ENCODE data around the gene LGALS3BP. TPM values are rescaled to one million over a fixed set of nuclear protein-coding genes. Genes with fewer than 3 reads are reported as not detected.

Gene LGALS3BP
- total RNA-seq, 1 experiment from 2014 or later = 524 TPM

- no peak for DNase-seq (ENCODE audit: low read depth)
These were observed 34.5 kb upstream of the LGALS3BP start for GRCh38 chr17:79014158-79014758.

DNA sequence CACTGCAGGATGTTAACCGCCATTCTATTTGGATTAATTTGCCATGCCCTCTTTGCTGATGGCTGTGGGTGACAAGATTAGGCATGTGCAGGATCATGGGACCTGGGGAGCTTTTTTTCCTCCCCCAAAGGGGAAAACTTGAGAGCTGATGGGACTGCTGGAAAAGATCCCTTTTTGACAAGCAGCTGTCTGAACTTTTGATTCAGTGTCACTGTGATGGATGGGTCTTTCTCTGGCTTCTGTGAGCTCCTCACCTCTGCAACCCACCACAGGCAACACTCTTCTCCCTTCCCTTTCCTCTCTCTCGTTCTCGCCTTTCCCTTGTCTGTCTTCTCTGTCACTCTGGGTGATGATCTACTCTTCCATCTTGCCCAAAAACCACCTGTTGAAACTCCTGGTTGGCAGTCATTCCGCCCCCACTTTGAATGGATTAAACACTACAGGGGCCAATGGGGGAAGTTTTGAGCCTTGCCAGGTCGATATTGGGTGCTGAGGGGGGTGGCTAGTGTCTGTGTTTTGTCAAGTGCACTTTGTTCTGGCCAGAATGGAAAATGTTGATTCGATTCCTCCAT, 32.9 kb upstream of the LGALS3BP start:
- no peak for DNase-seq (ENCODE audit: low read depth)

GRCh38 chr17:79011451-79012147, 31.9 kb upstream of the LGALS3BP start:
- DNase-seq (ENCODE audit: low read depth) = peak; percentile 63

GRCh38 chr17:79010304-79010646, 30.6 kb upstream of the LGALS3BP start:
- no peak for DNase-seq (ENCODE audit: low read depth)

DNA sequence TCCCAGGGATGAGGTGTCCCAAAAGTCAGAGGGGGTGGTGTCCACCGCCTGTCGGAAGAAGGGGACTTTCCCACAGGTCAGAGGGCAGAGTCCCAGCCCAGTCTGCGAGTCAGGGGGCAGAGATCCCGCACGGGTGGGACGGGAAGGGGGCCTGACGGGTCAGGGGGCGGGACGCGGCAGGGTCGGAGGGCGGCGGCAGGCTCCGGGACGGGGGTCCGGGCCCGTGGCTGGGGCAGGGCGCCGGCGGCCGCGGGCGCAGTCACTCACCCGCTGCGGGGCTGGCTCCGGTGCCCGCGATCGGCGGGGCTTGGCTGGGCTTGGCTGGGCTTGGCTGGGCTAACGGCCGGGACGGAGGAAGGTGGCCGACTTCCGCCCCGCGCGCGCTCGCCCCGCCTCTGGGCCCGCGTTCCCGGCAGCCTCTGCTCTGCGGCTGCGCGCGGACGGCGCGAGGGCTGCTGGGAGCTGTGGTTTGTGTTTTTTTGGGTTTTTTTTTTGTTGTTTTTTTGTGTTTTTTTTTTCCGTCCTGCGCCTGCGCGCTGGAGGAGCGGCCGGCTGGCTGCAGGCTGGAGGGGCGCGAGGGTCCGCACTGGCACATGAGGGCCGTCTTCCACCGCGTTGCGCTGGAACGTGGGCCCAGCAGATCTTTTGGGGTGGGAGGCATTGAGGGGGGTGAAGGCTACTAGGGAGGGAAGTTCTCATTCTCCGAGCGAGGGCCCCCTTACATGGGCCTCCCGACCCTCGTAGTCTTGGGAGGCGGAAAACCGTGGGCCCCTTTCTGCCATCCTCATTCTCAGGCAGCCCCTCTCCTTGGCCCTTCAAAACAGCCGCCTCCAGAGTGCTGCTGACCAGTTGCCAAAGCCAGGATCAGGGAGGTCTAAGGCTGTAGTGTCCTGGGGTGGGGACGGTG, 29.9 kb upstream of the LGALS3BP start, which contains the start of gene CANT1:
TSS of gene CANT1 (minus strand) at position 368 of the 907 bp plus-strand sequence. CDS start 12,142 bp downstream, outside the sequence.
- peak; percentile 79 for DNase-seq (ENCODE audit: low read depth)

DNA sequence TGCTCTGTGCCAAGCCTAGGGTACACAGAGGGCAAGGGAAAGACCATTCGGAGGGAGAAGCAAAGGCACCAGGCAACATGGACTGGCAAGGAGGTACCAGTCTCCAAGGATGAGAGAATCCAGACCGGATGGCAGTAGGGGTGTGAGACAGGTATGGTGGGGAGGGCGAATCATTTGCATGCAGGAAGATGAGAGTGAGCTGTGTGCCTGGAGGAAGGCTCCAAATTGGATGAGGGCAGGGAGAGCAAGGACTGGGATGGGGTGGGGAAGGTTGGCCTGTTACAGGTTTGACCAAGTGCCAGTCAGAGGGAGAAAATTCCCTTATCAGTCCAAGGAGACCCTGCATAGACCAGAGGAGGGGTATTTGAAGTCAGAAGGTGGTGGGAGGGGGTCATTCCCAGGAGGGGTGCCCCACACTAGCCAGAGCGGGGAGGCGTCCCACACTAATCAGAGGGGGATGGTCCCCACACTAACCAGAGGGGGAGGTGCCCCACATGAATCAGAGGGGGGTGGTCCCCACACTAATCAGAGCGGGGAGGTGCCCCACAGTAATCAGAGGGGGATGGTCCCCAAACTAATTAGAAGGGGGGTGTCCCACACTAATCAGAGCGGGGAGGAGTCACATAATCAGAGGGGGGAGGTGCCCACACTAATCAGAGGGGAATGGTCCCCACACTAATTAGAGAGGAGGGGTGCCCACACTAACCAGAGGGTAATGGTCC, 29.1 kb upstream of the LGALS3BP start:
- no peak for DNase-seq (ENCODE audit: low read depth)

- DNase-seq (ENCODE audit: low read depth) = no peak
These were observed 28.0 kb upstream of the LGALS3BP start for GRCh38 chr17:79007504-79008381.

- no peak for DNase-seq (ENCODE audit: low read depth)
These were observed 27.2 kb upstream of the LGALS3BP start for GRCh38 chr17:79006794-79007503.

DNA sequence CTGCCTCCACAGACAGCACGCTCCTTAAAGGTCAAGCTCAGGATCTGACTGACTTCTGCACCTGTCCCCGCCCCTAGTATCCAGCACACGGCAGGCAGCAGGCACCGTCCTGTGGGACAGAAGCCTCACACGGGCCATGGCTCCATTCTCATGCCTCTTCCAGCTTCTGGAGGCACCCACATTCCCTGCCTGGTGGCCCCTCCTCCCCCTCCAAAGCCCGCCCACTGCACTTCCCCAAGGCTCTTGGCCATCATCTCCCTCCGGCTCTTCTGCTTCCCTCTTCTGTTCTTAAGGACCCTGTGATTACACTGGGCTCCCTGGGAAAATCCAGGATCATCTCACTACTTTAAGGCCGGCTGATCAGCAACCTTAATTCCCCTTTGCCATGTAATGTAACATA, 26.3 kb upstream of the LGALS3BP start:
- DNase-seq (ENCODE audit: low read depth) = no peak

DNA sequence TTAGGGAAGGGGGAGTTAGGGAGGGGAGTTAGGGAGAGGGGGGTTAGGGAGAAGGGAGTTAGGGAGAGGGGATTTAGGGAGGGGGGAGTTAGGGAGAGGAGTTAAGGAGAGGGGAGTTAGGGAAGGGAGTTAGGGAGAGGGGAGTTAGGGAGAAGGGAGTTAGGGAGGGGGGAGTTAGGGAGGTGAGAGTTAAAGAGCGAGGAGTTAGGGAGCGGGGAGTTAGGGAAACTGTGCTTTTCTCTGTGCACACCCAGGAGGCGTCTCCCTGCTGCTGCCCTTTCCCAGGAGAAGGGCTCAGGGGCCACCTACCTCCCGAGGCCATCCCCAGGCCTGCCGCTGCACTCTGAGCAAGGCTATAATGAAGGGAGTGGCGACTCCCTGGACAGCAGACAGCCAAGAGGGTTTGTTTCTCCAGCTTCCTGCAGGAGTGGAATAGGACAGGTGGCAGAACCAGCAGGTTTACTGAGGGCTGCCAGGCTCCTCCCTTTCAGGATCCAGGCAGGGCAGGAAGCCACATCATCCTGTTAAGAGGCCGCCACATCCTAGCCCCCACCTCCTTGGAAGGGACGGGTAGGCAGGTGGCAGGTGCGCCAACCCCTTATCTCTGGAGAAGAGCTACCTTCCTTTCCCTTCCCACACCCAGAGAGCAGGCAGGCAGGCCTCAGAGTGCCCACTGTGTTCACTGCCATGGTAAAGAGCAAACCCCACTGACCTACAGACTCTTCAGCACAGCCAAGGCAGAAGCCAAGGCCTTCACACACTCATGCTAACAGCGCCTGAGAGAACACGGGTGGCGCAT, 25.5 kb upstream of the LGALS3BP start:
- DNase-seq (ENCODE audit: low read depth) = no peak

DNA sequence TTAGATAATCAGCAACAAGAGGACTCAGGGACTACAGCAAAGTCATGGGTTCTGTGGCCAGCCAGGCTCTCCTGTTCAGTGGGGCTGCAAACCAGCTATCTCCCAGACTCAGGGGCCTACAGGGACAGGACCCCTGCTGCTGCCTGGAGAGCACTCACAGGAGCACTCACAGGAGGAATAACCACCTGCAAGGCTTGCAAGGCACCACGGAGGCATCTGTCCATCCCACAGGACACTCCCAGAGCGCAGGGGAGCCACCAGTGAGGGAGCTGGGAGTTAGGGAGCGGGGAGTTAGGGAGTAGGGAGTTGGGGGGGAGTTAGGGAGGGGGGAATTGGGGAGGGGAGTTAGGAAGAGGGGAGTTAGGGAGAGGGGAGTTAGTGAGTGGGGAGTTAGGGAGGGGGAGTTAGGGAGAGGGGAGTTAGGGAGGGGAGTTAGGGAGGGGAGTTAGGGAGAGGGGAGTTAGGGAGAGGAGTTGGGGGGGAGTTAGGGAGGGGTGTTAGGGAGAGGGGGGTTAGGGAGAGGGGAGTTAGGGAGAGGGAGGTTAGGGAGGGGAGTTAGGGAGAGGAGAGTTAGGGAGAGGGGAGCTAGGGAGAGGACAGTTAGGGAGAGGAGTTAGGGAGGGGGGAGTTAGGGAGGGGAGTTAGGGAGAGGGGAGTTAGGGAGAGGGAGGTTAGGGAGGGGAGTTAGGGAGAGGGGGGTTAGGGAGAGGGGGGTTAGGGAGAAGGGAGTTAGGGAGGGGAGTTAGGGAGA, 24.1 kb upstream of the LGALS3BP start:
- DNase-seq (ENCODE audit: low read depth) = no peak

DNA sequence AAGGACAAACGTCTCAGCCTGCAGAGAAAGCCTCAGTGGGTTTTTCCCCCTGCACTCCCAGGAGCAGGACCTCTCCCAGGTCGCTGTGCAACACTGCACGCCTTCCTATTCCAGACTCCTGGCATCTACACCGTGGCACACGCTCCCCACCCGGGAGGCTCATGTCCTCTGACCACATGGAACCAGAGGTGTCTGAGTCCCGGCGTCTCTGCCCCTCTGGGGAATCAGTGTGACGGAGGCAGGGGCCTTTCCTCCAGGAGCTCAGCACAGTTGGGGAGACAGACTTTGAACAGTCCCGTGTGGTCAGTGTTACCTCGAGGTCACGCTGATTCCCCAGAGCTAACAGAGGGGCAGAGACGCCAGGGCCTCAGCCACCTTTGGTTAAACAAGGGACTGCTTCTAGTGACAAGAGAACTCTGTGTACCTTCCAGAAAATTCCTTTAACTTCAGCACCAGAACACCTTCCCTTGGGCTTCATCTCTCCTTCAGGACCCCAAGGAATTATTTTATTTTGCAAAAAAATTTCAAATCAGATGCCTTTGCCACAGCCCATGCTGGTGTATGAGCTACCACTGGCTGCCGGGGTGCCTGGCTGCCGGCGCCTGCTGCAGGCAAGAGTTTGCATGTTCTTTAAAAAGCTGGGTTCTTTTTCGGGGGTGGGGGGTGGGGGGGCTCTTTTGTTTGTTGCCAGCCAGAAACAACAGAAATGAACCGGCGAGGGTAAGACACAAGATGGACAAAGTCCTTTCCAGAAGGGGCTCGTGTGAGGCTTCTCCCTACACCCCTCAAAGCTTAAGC, 23.3 kb upstream of the LGALS3BP start:
- DNase-seq (ENCODE audit: low read depth) = no peak

GRCh38 chr17:79002291-79002690, 22.6 kb upstream of the LGALS3BP start:
- no peak for DNase-seq (ENCODE audit: low read depth)

DNA sequence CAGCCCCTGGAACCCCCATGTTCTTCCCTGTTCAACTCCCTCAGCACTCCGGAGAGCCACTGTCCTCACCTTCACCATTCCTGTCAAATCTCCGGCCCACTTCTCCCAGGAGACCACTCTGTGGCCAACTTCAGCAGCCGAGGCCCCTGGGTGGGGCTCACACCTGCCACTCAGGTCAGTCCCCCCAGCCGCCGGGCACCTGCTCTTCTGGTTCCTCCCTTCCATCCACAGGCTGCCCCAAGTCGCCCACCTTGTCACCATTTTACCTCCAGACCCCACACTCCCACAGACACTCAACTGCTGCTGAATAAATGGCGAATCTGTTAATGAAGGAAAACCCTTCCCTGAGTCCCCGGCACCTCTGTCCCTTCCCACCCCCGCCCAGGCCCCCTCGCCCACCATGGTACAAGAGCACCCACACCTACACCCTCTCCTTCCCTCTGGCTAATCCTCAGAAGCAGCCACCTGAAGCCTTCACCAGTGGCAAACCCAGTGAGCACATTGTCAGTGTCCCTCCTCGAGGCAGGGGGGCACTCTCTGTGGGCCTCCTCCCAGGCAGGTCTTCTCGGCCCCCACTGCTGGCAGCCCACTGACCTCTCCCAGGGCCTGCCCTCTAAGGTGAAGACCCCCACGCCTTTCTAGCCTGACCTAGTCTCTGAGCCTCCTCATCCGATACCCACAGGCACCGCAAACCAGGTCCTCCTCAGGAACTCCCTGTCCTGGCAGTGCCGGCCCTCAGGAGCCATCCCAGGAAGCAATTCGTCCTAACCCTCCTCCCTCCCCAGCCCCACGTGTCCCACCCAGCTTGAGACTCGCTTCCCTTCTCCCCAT, 21.7 kb upstream of the LGALS3BP start:
- DNase-seq (ENCODE audit: low read depth) = no peak

DNA sequence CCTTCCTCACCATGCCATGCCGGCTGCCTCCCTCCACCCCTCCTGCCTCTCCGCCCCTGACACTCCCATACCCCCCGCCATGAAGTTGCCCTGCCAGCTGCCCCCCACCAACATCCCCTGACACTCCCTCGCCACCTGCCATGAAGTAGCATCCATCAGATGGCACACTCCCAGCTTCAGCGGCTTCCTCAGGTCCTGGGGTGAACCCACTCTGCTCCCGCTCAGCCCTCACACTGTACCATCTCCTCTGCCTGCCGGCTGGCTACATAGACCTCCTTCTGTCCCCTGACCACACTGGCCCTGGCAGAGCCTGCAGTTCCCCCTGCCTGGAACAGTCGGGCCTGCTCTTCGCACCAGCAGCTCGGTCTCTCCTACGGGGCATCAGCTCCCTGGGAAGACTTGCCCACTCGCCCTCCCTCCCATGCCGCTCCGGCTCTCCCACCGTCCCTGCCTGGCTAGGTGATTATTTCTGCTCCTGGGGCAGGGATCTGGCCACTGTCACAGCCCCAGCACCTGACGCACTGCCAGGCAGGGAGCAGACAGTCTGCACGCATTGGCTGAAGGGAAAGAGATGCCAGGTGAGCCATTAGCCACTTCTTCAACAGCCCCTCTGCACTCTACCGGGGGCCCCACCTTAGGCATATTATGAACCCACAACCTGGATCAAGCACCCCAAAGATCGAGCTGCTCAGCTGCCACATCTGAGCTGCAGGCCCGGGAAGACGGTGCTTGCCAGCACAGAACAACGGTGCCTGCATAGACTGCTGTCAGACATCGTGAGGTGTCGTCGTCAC, 20.9 kb upstream of the LGALS3BP start:
- DNase-seq (ENCODE audit: low read depth) = no peak

- no peak for DNase-seq (ENCODE audit: low read depth)
These were observed 20.2 kb upstream of the LGALS3BP start for GRCh38 chr17:78999947-79000395.
